ENCODE measurements around the gene GHRHR.

GRCh38 chr7:31003721-31004120 lies 40.0 kb downstream of the GHRHR start:
- TF ChIP-seq CTCF (IDR thresholded peaks at IDR 0.05; ENCODE audit: low read depth, low read length, poor library complexity, severe bottlenecking): no peak
- no peak for TF ChIP-seq EZH2phosphoT487 (IDR thresholded peaks at IDR 0.05; ENCODE audit: borderline replicate concordance, low read length)
